Suprapubic skin (tissue), 4 donors: ENCODE results near the gene CYB5RL. TPM values are rescaled to one million over a fixed set of nuclear protein-coding genes. Genes with fewer than 3 reads are reported as not detected.

Experiments used
- DNase-seq, 2 donors: peaks; one replicate each; pipeline ENCODE4 v3.0.0-alpha.2; 2019; ENCODE audit warnings: low spot score in 2 of 2
- H3K27ac ChIP-seq: fragments of 200-600 bp; sonication (generic); one replicate; pipeline ENCODE4 v1.5.1; 2019
- H3K27me3 ChIP-seq: fragments of 200-600 bp; sonication (generic); one replicate; pipeline ENCODE4 v1.5.1; 2019
- H3K36me3 ChIP-seq: fragments of 200-600 bp; sonication (generic); one replicate; pipeline ENCODE4 v1.5.1; 2019
- H3K4me1 ChIP-seq: fragments of 200-600 bp; sonication (generic); one replicate; pipeline ENCODE4 v1.5.1; 2019
- H3K4me3 ChIP-seq: fragments of 200-600 bp; sonication (generic); one replicate; pipeline ENCODE4 v1.5.1; 2019; ENCODE audit warnings: mild to moderate bottlenecking
- H3K9me3 ChIP-seq: fragments of 200-600 bp; sonication (generic); one replicate; pipeline ENCODE4 v1.5.1; 2019
- CTCF ChIP-seq, 2 donors: fragments of 200-600 bp in 1 of 2; fragments of 450-650 bp in 1 of 2; sonication (generic) in 1 of 2; IDR thresholded peaks; one replicate each; pipeline ENCODE4 v1.5.1; 2016 to 2019; ENCODE audit warnings: antibody characterized with exemption in 2 of 2, mild to moderate bottlenecking in 1 of 2, moderate library complexity in 1 of 2
- EP300 ChIP-seq: sonication (generic); formaldehyde crosslinking; IDR thresholded peaks from one replicate; pipeline ENCODE4 v1.6.1; 2017; ENCODE audit warnings: antibody characterized with exemption
- POLR2A ChIP-seq, 2 donors: fragments of 450-650 bp; IDR thresholded peaks; one replicate each; pipeline ENCODE4 v1.6.1; 2017; ENCODE audit warnings: antibody characterized with exemption in 2 of 2, mild to moderate bottlenecking in 2 of 2, moderate library complexity in 2 of 2
- POLR2AphosphoS5 ChIP-seq, 3 donors: sonication (generic); formaldehyde crosslinking; IDR thresholded peaks; one replicate each; pipeline ENCODE4 v1.6.1; 2017; ENCODE audit warnings: antibody characterized with exemption in 3 of 3
- WGBS: methylation state at CpG from one replicate; pipeline ENCODE4 v1.1.5; 2018; 5-methylcytosine and 5-hydroxymethylcytosine counted together
- total RNA-seq, 4 donors: library from RNA; depleted of rRNA; stranded (reverse); fragments of >200 nt; gene quantifications; one replicate each; pipeline ENCODE4 v1.1.0, GENCODE V29; 2016

The CYB5RL gene
- total RNA-seq, 4 donors from 2014 or later, result 5.0 to 12.6 (median 5.4) TPM

- Histone ChIP-seq H3K9me3 (no peaks in the 10 kb centered on the region), H3K27ac (no peak overlapping the region), H3K27me3 (no peaks in the 10 kb centered on the region), H3K4me1 (peaks cover 33% of the 10 kb centered on the region), H3K4me3 (no peak overlapping the region), H3K36me3 (peaks cover 9% of the 10 kb centered on the region)
- no peak for DNase-seq
- 78% methylated on average over 6 of the region's 6 CpGs for WGBS
- TF ChIP-seq CTCF (IDR thresholded peaks at IDR 0.05) (no peak), EP300 (no peak), POLR2A (IDR thresholded peaks at IDR 0.05) (no peak), POLR2AphosphoS5 (IDR thresholded peaks at IDR 0.05) (no peak)
Observed at GRCh38 chr1:54225378-54225777, 25.5 kb upstream of the CYB5RL start.

- H3K9me3 ChIP-seq, result no peaks in the 10 kb centered on the region
- peaks cover 37% of the 10 kb centered on the region for H3K4me1 ChIP-seq
- H3K4me3 ChIP-seq, result no peak overlapping the region
- H3K36me3 ChIP-seq, result peaks cover 10% of the 10 kb centered on the region
- H3K27ac ChIP-seq, result no peak overlapping the region
- WGBS, result 68% methylated on average over 6 of the region's 6 CpGs
- TF ChIP-seq POLR2A (IDR thresholded peaks at IDR 0.05) (no peak), POLR2AphosphoS5 (IDR thresholded peaks at IDR 0.05) (no peak), CTCF (IDR thresholded peaks at IDR 0.05) (no peak), EP300 (no peak)
- no peaks in the 10 kb centered on the region for H3K27me3 ChIP-seq
- no peak for DNase-seq
Observed at GRCh38 chr1:54224233-54224632, 24.4 kb upstream of the CYB5RL start.

GRCh38 chr1:54223441-54224202 is 23.8 kb upstream of the CYB5RL start:
- no peak for TF ChIP-seq POLR2A (IDR thresholded peaks at IDR 0.05)
- H3K27me3 ChIP-seq, result no peaks in the 10 kb centered on the region
- peaks cover 11% of the 10 kb centered on the region for H3K36me3 ChIP-seq

GRCh38 chr1:54222711-54223110 is 22.9 kb upstream of the CYB5RL start:
- H3K4me1 ChIP-seq, result peaks cover 31% of the 10 kb centered on the region
- no peaks in the 10 kb centered on the region for H3K27me3 ChIP-seq
- H3K4me3 ChIP-seq, result no peak overlapping the region
- DNase-seq, result no peak
- TF ChIP-seq CTCF (IDR thresholded peaks at IDR 0.05), result no peak
- TF ChIP-seq EP300, result no peak
- TF ChIP-seq POLR2A (IDR thresholded peaks at IDR 0.05), result no peak
- no peak for TF ChIP-seq POLR2AphosphoS5 (IDR thresholded peaks at IDR 0.05)
- no peaks in the 10 kb centered on the region for H3K9me3 ChIP-seq
- no peak overlapping the region for H3K27ac ChIP-seq
- peaks cover 21% of the 10 kb centered on the region for H3K36me3 ChIP-seq
- WGBS, result 70% methylated on average over 6 of the region's 6 CpGs

More at GRCh38 chr1:54223441-54224202, 23.8 kb upstream of the CYB5RL start:
- H3K4me3 ChIP-seq, result no peak overlapping the region
- DNase-seq, result no peak
- peaks cover 37% of the 10 kb centered on the region for H3K4me1 ChIP-seq
- no peak overlapping the region for H3K27ac ChIP-seq
- no peaks in the 10 kb centered on the region for H3K9me3 ChIP-seq
- WGBS, result 93% methylated on average over 8 of the region's 16 CpGs

- 88% methylated on average over 1 of the region's 7 CpGs for WGBS
- Histone ChIP-seq H3K27ac (no peak overlapping the region), H3K27me3 (no peaks in the 10 kb centered on the region), H3K9me3 (no peaks in the 10 kb centered on the region), H3K4me1 (peaks cover 25% of the 10 kb centered on the region), H3K36me3 (peaks cover 28% of the 10 kb centered on the region), H3K4me3 (no peak overlapping the region)
- TF ChIP-seq POLR2AphosphoS5 (IDR thresholded peaks at IDR 0.05) (no peak), POLR2A (IDR thresholded peaks at IDR 0.05) (no peak), CTCF (IDR thresholded peaks at IDR 0.05) (no peak), EP300 (no peak)
- DNase-seq, result no peak
Observed at GRCh38 chr1:54221867-54222484, 22.1 kb upstream of the CYB5RL start.
